IMR-90 (cell line): ENCODE data around the gene ATP5ME. TPM values are rescaled to one million over a fixed set of nuclear protein-coding genes. Genes with fewer than 3 reads are reported as not detected.

ENCODE experiments used
- ATAC-seq: fragments of 200-7000 bp; cut with Tn5 transposase; 2 replicates; pipeline ENCODE4 v1.9.1; 2020; ENCODE audit warnings: low read depth, mild to moderate bottlenecking, moderate library complexity
- BruUV-seq: library from RNA; stranded (reverse); fragments of 400-500 nt; replicated peaks from 2 replicates; lab custom pipeline; 2021; lab: Mats Ljungman, UMichigan
- CTCF ChIA-PET: fragments of 300-600 bp; formaldehyde crosslinking; extraction: SDS; loops from one replicate; lab custom pipeline; 2021; ENCODE audit warnings: antibody characterized with exemption; lab: Yijun Ruan, JAX
- POLR2A ChIA-PET: fragments of 300-600 bp; sonication (Branson Sonifier 250); formaldehyde crosslinking; loops from one replicate; lab custom pipeline; 2022; ENCODE audit warnings: antibody characterized with exemption; ENCODE audit not compliant: unreplicated experiment; lab: Charles Lee
- DNase-seq: peaks from one replicate; pipeline ENCODE4 v3.0.0; 2013
- H2AFZ ChIP-seq: replicated peaks from 2 replicates; pipeline ENCODE3; 2013; ENCODE audit warnings: low read length, mild to moderate bottlenecking; ENCODE audit not compliant: poor library complexity
- H2AK5ac ChIP-seq: 2 replicates; pipeline ENCODE4 v1.6.1; 2013; ENCODE audit warnings: low read depth, low read length, inconsistent platforms
- H2AK9ac ChIP-seq: replicated peaks from 2 replicates; pipeline ENCODE3; 2013; ENCODE audit warnings: mild to moderate bottlenecking, low read depth, low read length, moderate library complexity; ENCODE audit not compliant: poor library complexity
- H2BK120ac ChIP-seq: 2 replicates; pipeline ENCODE4 v1.6.1; 2013; ENCODE audit warnings: low read depth, low read length, inconsistent platforms
- H2BK15ac ChIP-seq: 3 replicates; pipeline ENCODE4 v1.6.1; 2013; ENCODE audit warnings: low read depth, low read length, inconsistent platforms
- H2BK20ac ChIP-seq: 2 replicates; pipeline ENCODE4 v1.6.1; 2013; ENCODE audit warnings: low read depth, mild to moderate bottlenecking, inconsistent platforms, low read length, moderate library complexity
- H2BK5ac ChIP-seq: 2 replicates; pipeline ENCODE4 v1.6.1; 2013; ENCODE audit warnings: mild to moderate bottlenecking, low read depth, low read length, inconsistent platforms; ENCODE audit not compliant: poor library complexity, severe bottlenecking
- H3K14ac ChIP-seq: replicated peaks from 2 replicates; pipeline ENCODE4 v1.6.1; 2013; ENCODE audit warnings: low read depth, low read length, inconsistent platforms
- H3K18ac ChIP-seq: 2 replicates; pipeline ENCODE4 v1.6.1; 2013; ENCODE audit warnings: low read depth, low read length, control low read depth
- H3K23ac ChIP-seq: 2 replicates; pipeline ENCODE4 v1.6.1; 2013; ENCODE audit warnings: low read depth, low read length, inconsistent platforms
- H3K27ac ChIP-seq: 2 replicates; pipeline ENCODE4 v1.5.1; 2013; ENCODE audit warnings: mild to moderate bottlenecking, control low read depth, low read length; ENCODE audit not compliant: insufficient read depth
- H3K27me3 ChIP-seq: 2 replicates; pipeline ENCODE4 v1.6.1; 2013; ENCODE audit warnings: low read length; ENCODE audit not compliant: control insufficient read depth, insufficient read depth
- H3K36me3 ChIP-seq: 2 replicates; pipeline ENCODE4 v1.6.1; 2013; ENCODE audit warnings: low read length, mixed read lengths; ENCODE audit not compliant: control insufficient read depth, insufficient read depth
- H3K4ac ChIP-seq: 2 replicates; pipeline ENCODE4 v1.6.1; 2013; ENCODE audit warnings: low read depth, low read length, inconsistent platforms
- H3K4me1 ChIP-seq: 2 replicates; pipeline ENCODE4 v1.6.1; 2013; ENCODE audit warnings: low read length, mixed read lengths; ENCODE audit not compliant: control insufficient read depth, insufficient read depth
- H3K4me2 ChIP-seq: 2 replicates; pipeline ENCODE4 v1.6.1; 2013; ENCODE audit warnings: low read depth, mild to moderate bottlenecking, control low read depth, low read length, moderate library complexity
- H3K4me3 ChIP-seq: 2 replicates; pipeline ENCODE4 v1.5.1; 2013; ENCODE audit warnings: low read depth, mild to moderate bottlenecking, control low read depth, low read length, moderate library complexity; ENCODE audit not compliant: insufficient read depth
- H3K56ac ChIP-seq: 2 replicates; pipeline ENCODE4 v1.6.1; 2013; ENCODE audit warnings: low read length, inconsistent platforms; ENCODE audit not compliant: insufficient read depth; ENCODE audit errors: extremely low read depth
- H3K79me1 ChIP-seq, 2 experiments: 2 replicates each; pipeline ENCODE4 v1.6.1; 2013; ENCODE audit warnings: low read length in 2 of 2, inconsistent platforms in 1 of 2, low read depth in 1 of 2
- H3K9ac ChIP-seq: 2 replicates; pipeline ENCODE4 v1.6.1; 2013; ENCODE audit warnings: low read depth, low read length, control low read depth
- H3K9me1 ChIP-seq: 2 replicates; pipeline ENCODE4 v1.6.1; 2013; ENCODE audit warnings: low read length, inconsistent platforms; ENCODE audit not compliant: insufficient read depth
- H3K9me3 ChIP-seq: 2 replicates; pipeline ENCODE4 v1.6.1; 2013; ENCODE audit warnings: low read length; ENCODE audit not compliant: control insufficient read depth, insufficient read depth
- H4K20me1 ChIP-seq: 2 replicates; pipeline ENCODE4 v1.6.1; 2013; ENCODE audit warnings: low read length, inconsistent platforms; ENCODE audit not compliant: insufficient read depth
- H4K5ac ChIP-seq: 2 replicates; pipeline ENCODE4 v1.6.1; 2013; ENCODE audit warnings: mild to moderate bottlenecking, low read depth, low read length, control low read depth
- H4K8ac ChIP-seq, 2 experiments: 2 replicates each; pipeline ENCODE4 v1.6.1; 2013; ENCODE audit warnings: low read depth in 2 of 2, low read length in 2 of 2, control low read depth in 1 of 2, inconsistent platforms in 1 of 2
- H4K91ac ChIP-seq: 2 replicates; pipeline ENCODE4 v1.6.1; 2013; ENCODE audit warnings: low read depth, low read length, inconsistent platforms; ENCODE audit not compliant: insufficient read depth
- BHLHE40 ChIP-seq: fragments of 150-350 bp; IDR thresholded peaks from 2 replicates; pipeline ENCODE4 v1.6.1; 2016; ENCODE audit warnings: mild to moderate bottlenecking, low read depth, low read length
- CEBPB ChIP-seq: IDR thresholded peaks from 2 replicates; pipeline ENCODE4 v1.6.1; 2012; ENCODE audit warnings: low read depth, low read length, improper control_type of control experiment
- CHD1 ChIP-seq: IDR thresholded peaks from 2 replicates; pipeline ENCODE4 v1.6.1; 2012; ENCODE audit warnings: low read depth, low read length, improper control_type of control experiment
- FOS ChIP-seq: fragments of 150-350 bp; IDR thresholded peaks from 2 replicates; pipeline ENCODE4 v1.6.1; 2016; ENCODE audit warnings: low read depth, low read length
- MAFK ChIP-seq: IDR thresholded peaks from 2 replicates; pipeline ENCODE4 v1.6.1; 2012; ENCODE audit warnings: low read depth, low read length, improper control_type of control experiment
- MAZ ChIP-seq: IDR thresholded peaks from 2 replicates; pipeline ENCODE4 v1.6.1; 2012; ENCODE audit warnings: low read depth, mild to moderate bottlenecking, low read length, improper control_type of control experiment, moderate library complexity, borderline replicate concordance
- MXI1 ChIP-seq: IDR thresholded peaks from 2 replicates; pipeline ENCODE4 v1.6.1; 2012; ENCODE audit warnings: low read depth, mild to moderate bottlenecking, low read length, moderate library complexity, borderline replicate concordance
- NFE2L2 ChIP-seq: fragments of 150-350 bp; IDR thresholded peaks from 2 replicates; pipeline ENCODE4 v1.6.1; 2016; ENCODE audit warnings: low read depth, mild to moderate bottlenecking, low read length
- POLR2A ChIP-seq: IDR thresholded peaks from 2 replicates; pipeline ENCODE4 v1.6.1; 2012; ENCODE audit warnings: mild to moderate bottlenecking, low read depth, low read length
- RAD21 ChIP-seq: IDR thresholded peaks from 2 replicates; pipeline ENCODE4 v1.6.1; 2012; ENCODE audit warnings: low read length, improper control_type of control experiment
- RCOR1 ChIP-seq: IDR thresholded peaks from 2 replicates; pipeline ENCODE4 v1.6.1; 2012; ENCODE audit warnings: mild to moderate bottlenecking, low read length, improper control_type of control experiment; ENCODE audit not compliant: insufficient replicate concordance
- RFX5 ChIP-seq: IDR thresholded peaks from 2 replicates; pipeline ENCODE4 v1.8.0; 2012; ENCODE audit warnings: low read depth, mild to moderate bottlenecking, low read length, moderate library complexity
- SMC3 ChIP-seq: fragments of 150-350 bp; IDR thresholded peaks from 2 replicates; pipeline ENCODE4 v1.6.1; 2016; ENCODE audit warnings: low read depth, mild to moderate bottlenecking, antibody characterized with exemption, low read length, moderate library complexity
- WGBS, 2 experiments: methylation state at CpG; one replicate each; pipeline versions ENCODE4 v1.1.5 to v1.1.7; 2013; ENCODE audit warnings: missing lambda C conversion rate in 2 of 2; ENCODE audit not compliant: insufficient read length in 1 of 2; ENCODE audit errors: extremely low coverage in 2 of 2; 5-methylcytosine and 5-hydroxymethylcytosine counted together
- dilution Hi-C: fragments of 300-500 bp; cut with HindIII; formaldehyde crosslinking; loops from one replicate; pipeline ENCODE4 v1.14.3; 2018; ENCODE audit warnings: low sequenced_read_pairs; ENCODE audit not compliant: unreplicated experiment
- in situ Hi-C: fragments of 300-500 bp; cut with MboI; formaldehyde crosslinking; loops from 3 replicates; pipeline ENCODE4 v1.14.3; 2019; ENCODE audit warnings: low sequenced_read_pairs, inconsistent platforms, mixed read lengths
- intact Hi-C: fragments of 100-400 bp; cut with micrococcal nuclease; formaldehyde crosslinking; loops from 2 replicates; pipeline ENCODE4 v1.10.0; 2022
- polyA plus RNA-seq, 3 experiments: library from polyadenylated mRNA; depleted of rRNA; stranded (reverse); fragments of >200 nt; gene quantifications; 2 replicates each; pipeline ENCODE4 v1.2.3, GENCODE V29; 2012; ENCODE audit warnings: low replicate concordance in 1 of 3
- total RNA-seq: library from RNA; depleted of rRNA; stranded (reverse); fragments of >200 nt; gene quantifications from 2 replicates; pipeline ENCODE4 v1.2.3, GENCODE V29; 2012
- TF ChIP-seq, protein P1 (sequence below): conservative IDR thresholded peaks from 2 replicates; pipeline ENCODE4 v1.5.1; 2012; ENCODE audit warnings: mild to moderate bottlenecking, low read depth, low read length, improper control_type of control experiment
- TF ChIP-seq, protein P2 (sequence below): fragments of 150-350 bp; IDR thresholded peaks from 2 replicates; pipeline ENCODE4 v1.6.1; 2016; ENCODE audit warnings: low read depth, mild to moderate bottlenecking, low read length, moderate library complexity, borderline replicate concordance
- TF ChIP-seq, protein P3 (sequence below): fragments of 150-350 bp; IDR thresholded peaks from 2 replicates; pipeline ENCODE4 v1.6.1; 2017; ENCODE audit warnings: mild to moderate bottlenecking, antibody characterized with exemption, low read length, low read depth

ATP5ME gene
- total and polyA plus RNA-seq, 2 of the 4 experiments (the other 2 are of a cell fraction), result 39.3 to 603 TPM

DNA sequence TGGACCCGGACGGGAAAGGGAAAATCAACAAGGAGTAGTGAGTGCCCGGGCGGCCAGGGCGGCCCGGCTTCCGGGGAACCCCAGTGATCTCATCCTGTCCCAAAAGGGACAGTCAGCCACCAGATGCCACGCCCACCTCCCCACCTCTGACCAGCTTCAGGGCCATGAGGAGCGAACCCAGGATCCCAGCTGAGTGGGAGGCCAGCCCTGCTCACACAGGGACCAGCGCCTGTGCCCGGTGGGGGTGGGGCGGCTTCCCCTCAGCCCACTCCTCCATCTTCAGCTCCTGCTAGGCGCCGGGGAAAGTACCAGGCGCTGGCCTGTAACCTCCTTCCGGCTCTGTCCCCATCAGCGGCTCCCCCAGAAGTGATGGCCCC lies 6.5 kb upstream of the ATP5ME start:
- in situ Hi-C loops, result no loop called here
- no peak overlapping the region for H3K14ac ChIP-seq
- intact Hi-C loops, result no loop called here
- TF ChIP-seq MAFK (no peak), CEBPB (no peak), RCOR1 (no peak), BHLHE40 (no peak), RFX5 (no peak), MAZ (no peak), RAD21 (no peak), CHD1 (no peak), MXI1 (no peak), NFE2L2 (no peak), SMC3 (no peak), POLR2A (no peak), FOS (no peak)
- TF ChIP-seq, protein P1, sequence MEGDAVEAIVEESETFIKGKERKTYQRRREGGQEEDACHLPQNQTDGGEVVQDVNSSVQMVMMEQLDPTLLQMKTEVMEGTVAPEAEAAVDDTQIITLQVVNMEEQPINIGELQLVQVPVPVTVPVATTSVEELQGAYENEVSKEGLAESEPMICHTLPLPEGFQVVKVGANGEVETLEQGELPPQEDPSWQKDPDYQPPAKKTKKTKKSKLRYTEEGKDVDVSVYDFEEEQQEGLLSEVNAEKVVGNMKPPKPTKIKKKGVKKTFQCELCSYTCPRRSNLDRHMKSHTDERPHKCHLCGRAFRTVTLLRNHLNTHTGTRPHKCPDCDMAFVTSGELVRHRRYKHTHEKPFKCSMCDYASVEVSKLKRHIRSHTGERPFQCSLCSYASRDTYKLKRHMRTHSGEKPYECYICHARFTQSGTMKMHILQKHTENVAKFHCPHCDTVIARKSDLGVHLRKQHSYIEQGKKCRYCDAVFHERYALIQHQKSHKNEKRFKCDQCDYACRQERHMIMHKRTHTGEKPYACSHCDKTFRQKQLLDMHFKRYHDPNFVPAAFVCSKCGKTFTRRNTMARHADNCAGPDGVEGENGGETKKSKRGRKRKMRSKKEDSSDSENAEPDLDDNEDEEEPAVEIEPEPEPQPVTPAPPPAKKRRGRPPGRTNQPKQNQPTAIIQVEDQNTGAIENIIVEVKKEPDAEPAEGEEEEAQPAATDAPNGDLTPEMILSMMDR, result no peak
- TF ChIP-seq, protein P2, sequence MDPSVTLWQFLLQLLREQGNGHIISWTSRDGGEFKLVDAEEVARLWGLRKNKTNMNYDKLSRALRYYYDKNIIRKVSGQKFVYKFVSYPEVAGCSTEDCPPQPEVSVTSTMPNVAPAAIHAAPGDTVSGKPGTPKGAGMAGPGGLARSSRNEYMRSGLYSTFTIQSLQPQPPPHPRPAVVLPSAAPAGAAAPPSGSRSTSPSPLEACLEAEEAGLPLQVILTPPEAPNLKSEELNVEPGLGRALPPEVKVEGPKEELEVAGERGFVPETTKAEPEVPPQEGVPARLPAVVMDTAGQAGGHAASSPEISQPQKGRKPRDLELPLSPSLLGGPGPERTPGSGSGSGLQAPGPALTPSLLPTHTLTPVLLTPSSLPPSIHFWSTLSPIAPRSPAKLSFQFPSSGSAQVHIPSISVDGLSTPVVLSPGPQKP, result no peak
- TF ChIP-seq, protein P3, sequence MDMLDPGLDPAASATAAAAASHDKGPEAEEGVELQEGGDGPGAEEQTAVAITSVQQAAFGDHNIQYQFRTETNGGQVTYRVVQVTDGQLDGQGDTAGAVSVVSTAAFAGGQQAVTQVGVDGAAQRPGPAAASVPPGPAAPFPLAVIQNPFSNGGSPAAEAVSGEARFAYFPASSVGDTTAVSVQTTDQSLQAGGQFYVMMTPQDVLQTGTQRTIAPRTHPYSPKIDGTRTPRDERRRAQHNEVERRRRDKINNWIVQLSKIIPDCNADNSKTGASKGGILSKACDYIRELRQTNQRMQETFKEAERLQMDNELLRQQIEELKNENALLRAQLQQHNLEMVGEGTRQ, result no peak
- DNase-seq (no peak), ATAC-seq (no peak)
- H4K91ac ChIP-seq, result no peak overlapping the region
- no peak overlapping the region for H2BK5ac ChIP-seq
- H3K18ac ChIP-seq, result no peak overlapping the region
- POLR2A ChIA-PET, result no interaction called here
- H2BK15ac ChIP-seq, result no peak overlapping the region
- H3K79me1 ChIP-seq, result peaks cover 3 to 4% of the 10 kb centered on the region in 2 experiments; a peak in 3 of 4 replicates
- no peaks in the 10 kb centered on the region for H3K9me3 ChIP-seq
- H3K9ac ChIP-seq, result no peak overlapping the region
- CTCF ChIA-PET, result no interaction called here
- no peak overlapping the region for H3K56ac ChIP-seq
- H2BK20ac ChIP-seq, result no peak overlapping the region
- no peaks in the 10 kb centered on the region for H3K27me3 ChIP-seq
- no peaks in the 10 kb centered on the region for H4K20me1 ChIP-seq
- 88% methylated on average over 7 of the region's 17 CpGs; no CpG with 5 or more reads in 1 of the 2 experiments for WGBS, 2 experiments
- peak overlapping the region; percentile 67 for H2AFZ ChIP-seq
- no peak overlapping the region for H3K4me3 ChIP-seq
- peaks cover under 1% of the 10 kb centered on the region; the same call in 1 of the 2 replicates for H3K9me1 ChIP-seq
- no TSS peak for BruUV-seq
- H3K4me1 ChIP-seq, result peaks cover 3% of the 10 kb centered on the region; the same call in 1 of the 2 replicates
- H3K23ac ChIP-seq, result no peak overlapping the region
- H2AK5ac ChIP-seq, result no peak overlapping the region
- no peak overlapping the region for H4K5ac ChIP-seq
- peak overlapping the region; percentile 86 for H3K4me2 ChIP-seq
- dilution Hi-C loops, result no loop called here
- H3K36me3 ChIP-seq, result no peaks in the 10 kb centered on the region
- H4K8ac ChIP-seq, result peak overlapping the region in 1 of 2 experiments; percentile 56; a peak in 1 of 4 replicates
- no peak overlapping the region for H2BK120ac ChIP-seq
- H3K27ac ChIP-seq, result no peak overlapping the region
- H2AK9ac ChIP-seq, result no peak overlapping the region
- H3K4ac ChIP-seq, result no peak overlapping the region
